Hematopoietic multipotent progenitor cell treated with erythropoietin and hydrocortisone succinate and interleukin-3 and kit ligand, for 15 days (in vitro differentiated cells): ENCODE data around the gene TPR.

ENCODE experiments used
- DNase-seq: peaks from one replicate; pipeline ENCODE4 v3.0.0-alpha.2; 2015; ENCODE audit warnings: low spot score

The TPR gene

GRCh38 chr1:186289943-186290545, 85.0 kb downstream of the TPR start:
- no peak for DNase-seq

GRCh38 chr1:186286615-186287315, 88.3 kb downstream of the TPR start:
- DNase-seq: no peak

DNA sequence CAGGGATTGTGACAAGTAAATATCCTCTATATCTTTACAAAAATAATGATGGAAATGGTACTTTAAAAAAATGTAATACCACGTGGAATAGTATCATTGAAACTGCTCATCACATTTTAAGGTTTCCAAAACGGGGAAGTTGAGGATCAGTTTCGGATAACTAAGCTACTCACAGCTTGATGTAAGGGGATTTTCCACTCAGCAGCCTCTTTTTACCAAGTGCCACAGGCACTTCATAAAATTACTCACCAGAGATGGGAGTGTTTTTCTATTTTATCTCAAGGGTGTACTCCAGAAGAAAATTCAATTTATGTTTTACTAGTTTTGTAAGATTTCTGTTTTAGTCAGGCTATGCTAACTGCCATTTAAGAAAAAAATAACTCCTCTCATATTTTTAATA, 91.7 kb downstream of the TPR start:
- DNase-seq: no peak

- DNase-seq: no peak
These were observed 92.6 kb downstream of the TPR start for GRCh38 chr1:186282466-186282865.

- no peak for DNase-seq
These were observed 99.2 kb downstream of the TPR start for GRCh38 chr1:186275822-186276221.

DNA sequence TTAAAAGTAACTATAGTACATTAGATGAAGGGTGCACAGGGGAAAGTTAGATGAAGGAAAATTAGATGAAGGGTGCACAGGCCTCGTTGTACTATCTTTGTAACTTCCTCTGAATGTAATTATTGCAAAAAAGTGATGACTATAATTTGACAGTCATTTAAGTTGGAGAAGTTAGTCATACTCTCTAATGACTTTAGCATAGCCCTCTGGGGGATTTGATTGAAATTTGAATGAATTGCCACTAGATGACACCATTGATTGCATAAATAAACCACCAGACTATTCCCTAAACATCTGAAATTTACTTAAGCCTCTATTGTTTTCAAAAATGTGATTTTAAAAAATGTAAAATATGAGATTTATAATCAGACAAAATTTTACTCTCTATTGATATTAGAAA, 102.6 kb downstream of the TPR start:
- DNase-seq: no peak

- DNase-seq: no peak
These were observed 104.0 kb downstream of the TPR start for GRCh38 chr1:186271032-186271431.
